Measurements from ENCODE around the gene S100A7A. TPM values are rescaled to one million over a fixed set of nuclear protein-coding genes. Genes with fewer than 3 reads are reported as not detected.

The S100A7A gene
- not detected for total RNA-seq
- not detected for polyA plus RNA-seq

GRCh38 chr1:153415850-153416570 lies at the start of gene S100A7A:
TSS of gene S100A7A (plus strand) at chr1:153416520. CDS start at chr1:153418083, 1,563 bp downstream.
- no peak within 1 kb of the TSS for H3K4me3 Mint-ChIP-seq
- Histone ChIP-seq H3K4me1 (ENCODE audit: control insufficient read depth, insufficient read depth, low read length, poor library complexity, severe bottlenecking) (no peaks in the 10 kb centered on the region), H3K36me3 (ENCODE audit: control insufficient read depth, insufficient read depth, low read length) (no peaks in the 10 kb centered on the region), H3K27me3 (ENCODE audit: control insufficient read depth, insufficient read depth, low read length) (no peaks in the 10 kb centered on the region), H3K9me3 (ENCODE audit: control insufficient read depth in 2 of 2, low read length in 2 of 2) (no peaks in the 10 kb centered on the region), H3K4me3 (ENCODE audit: low read depth, low read length) (no peak within 1 kb of the TSS), H3K27ac (ENCODE audit: insufficient read depth, low read length, poor library complexity, severe bottlenecking) (no peak within 1 kb of the TSS)
- no peak for ATAC-seq (ENCODE audit: low read depth in 2 of 2)
- H3K4me1 Mint-ChIP-seq = no peaks in the 10 kb centered on the region
- H3K27me3 Mint-ChIP-seq = peaks cover 16% of the 10 kb centered on the region
- no peak within 1 kb of the TSS for H3K27ac Mint-ChIP-seq
- DNase-seq = no peak
- no peaks in the 10 kb centered on the region for H3K36me3 Mint-ChIP-seq
- H3K9me3 Mint-ChIP-seq = peaks cover 0 to 5% (median 2%) of the 10 kb centered on the region in 7 donors

GRCh38 chr1:153367090-153367489 lies 49.2 kb upstream of the S100A7A start:
- H3K9me3 Mint-ChIP-seq = no peaks in the 10 kb centered on the region
- Histone ChIP-seq H3K36me3 (ENCODE audit: control insufficient read depth, insufficient read depth, low read length) (no peaks in the 10 kb centered on the region), H3K27ac (ENCODE audit: insufficient read depth, low read length, poor library complexity, severe bottlenecking) (no peak overlapping the region), H3K27me3 (ENCODE audit: control insufficient read depth, insufficient read depth, low read length) (peaks cover 8% of the 10 kb centered on the region), H3K9me3 (ENCODE audit: control insufficient read depth in 2 of 2, low read length in 2 of 2) (no peaks in the 10 kb centered on the region), H3K4me3 (ENCODE audit: low read depth, low read length) (no peak overlapping the region), H3K4me1 (ENCODE audit: control insufficient read depth, insufficient read depth, low read length, poor library complexity, severe bottlenecking) (no peaks in the 10 kb centered on the region)
- peaks cover 12% of the 10 kb centered on the region for H3K27me3 Mint-ChIP-seq
- ATAC-seq (ENCODE audit: low read depth in 2 of 2) = no peak
- H3K36me3 Mint-ChIP-seq = no peaks in the 10 kb centered on the region
- no peak overlapping the region for H3K27ac Mint-ChIP-seq
- H3K4me3 Mint-ChIP-seq = no peak overlapping the region
- DNase-seq = no peak
- H3K4me1 Mint-ChIP-seq = no peaks in the 10 kb centered on the region

GRCh38 chr1:153368495-153368894 lies 47.8 kb upstream of the S100A7A start:
- Mint-ChIP-seq H3K36me3 (no peaks in the 10 kb centered on the region), H3K27me3 (peaks cover 22% of the 10 kb centered on the region), H3K4me3 (no peak overlapping the region), H3K4me1 (no peaks in the 10 kb centered on the region), H3K9me3 (peaks cover 0 to 3% (median 0%) of the 10 kb centered on the region in 7 donors), H3K27ac (no peak overlapping the region)
- H3K4me3 ChIP-seq (ENCODE audit: low read depth, low read length) = no peak overlapping the region
- no peaks in the 10 kb centered on the region for H3K4me1 ChIP-seq (ENCODE audit: control insufficient read depth, insufficient read depth, low read length, poor library complexity, severe bottlenecking)
- peaks cover 10% of the 10 kb centered on the region for H3K27me3 ChIP-seq (ENCODE audit: control insufficient read depth, insufficient read depth, low read length)
- no peaks in the 10 kb centered on the region for H3K36me3 ChIP-seq (ENCODE audit: control insufficient read depth, insufficient read depth, low read length)
- no peaks in the 10 kb centered on the region for H3K9me3 ChIP-seq (ENCODE audit: control insufficient read depth in 2 of 2, low read length in 2 of 2)
- DNase-seq (no peak), ATAC-seq (ENCODE audit: low read depth in 2 of 2) (no peak)
- no peak overlapping the region for H3K27ac ChIP-seq (ENCODE audit: insufficient read depth, low read length, poor library complexity, severe bottlenecking)

GRCh38 chr1:153370146-153370545 lies 46.2 kb upstream of the S100A7A start:
- ATAC-seq (ENCODE audit: low read depth in 2 of 2) = no peak
- Histone ChIP-seq H3K27ac (ENCODE audit: insufficient read depth, low read length, poor library complexity, severe bottlenecking) (no peak overlapping the region), H3K4me3 (ENCODE audit: low read depth, low read length) (no peak overlapping the region), H3K4me1 (ENCODE audit: control insufficient read depth, insufficient read depth, low read length, poor library complexity, severe bottlenecking) (no peaks in the 10 kb centered on the region), H3K36me3 (ENCODE audit: control insufficient read depth, insufficient read depth, low read length) (no peaks in the 10 kb centered on the region), H3K9me3 (ENCODE audit: control insufficient read depth in 2 of 2, low read length in 2 of 2) (no peaks in the 10 kb centered on the region), H3K27me3 (ENCODE audit: control insufficient read depth, insufficient read depth, low read length) (peaks cover 10% of the 10 kb centered on the region)
- Mint-ChIP-seq H3K4me3 (no peak overlapping the region), H3K4me1 (no peaks in the 10 kb centered on the region), H3K27me3 (peaks cover 22% of the 10 kb centered on the region), H3K27ac (no peak overlapping the region), H3K36me3 (no peaks in the 10 kb centered on the region), H3K9me3 (peaks cover 0 to 3% (median 0%) of the 10 kb centered on the region in 7 donors)
- no peak for DNase-seq

GRCh38 chr1:153371231-153371630 lies 45.1 kb upstream of the S100A7A start:
- Histone ChIP-seq H3K36me3 (ENCODE audit: control insufficient read depth, insufficient read depth, low read length) (no peaks in the 10 kb centered on the region), H3K4me3 (ENCODE audit: low read depth, low read length) (no peak overlapping the region), H3K9me3 (ENCODE audit: control insufficient read depth in 2 of 2, low read length in 2 of 2) (no peaks in the 10 kb centered on the region), H3K27ac (ENCODE audit: insufficient read depth, low read length, poor library complexity, severe bottlenecking) (no peak overlapping the region), H3K27me3 (ENCODE audit: control insufficient read depth, insufficient read depth, low read length) (peaks cover 10% of the 10 kb centered on the region), H3K4me1 (ENCODE audit: control insufficient read depth, insufficient read depth, low read length, poor library complexity, severe bottlenecking) (no peaks in the 10 kb centered on the region)
- Mint-ChIP-seq H3K4me3 (no peak overlapping the region), H3K36me3 (no peaks in the 10 kb centered on the region), H3K9me3 (peaks cover 0 to 3% (median 0%) of the 10 kb centered on the region in 7 donors), H3K27me3 (peaks cover 19% of the 10 kb centered on the region), H3K4me1 (no peaks in the 10 kb centered on the region), H3K27ac (no peak overlapping the region)
- no peak for ATAC-seq (ENCODE audit: low read depth in 2 of 2)
- DNase-seq = no peak

GRCh38 chr1:153372571-153372970 lies 43.7 kb upstream of the S100A7A start:
- no peak overlapping the region for H3K27ac Mint-ChIP-seq
- no peak overlapping the region for H3K4me3 Mint-ChIP-seq
- H3K9me3 Mint-ChIP-seq = peaks cover 0 to 3% (median 0%) of the 10 kb centered on the region in 7 donors
- no peaks in the 10 kb centered on the region for H3K36me3 Mint-ChIP-seq
- ATAC-seq (ENCODE audit: low read depth in 2 of 2) (no peak), DNase-seq (no peak)
- no peaks in the 10 kb centered on the region for H3K9me3 ChIP-seq (ENCODE audit: control insufficient read depth in 2 of 2, low read length in 2 of 2)
- H3K27ac ChIP-seq (ENCODE audit: insufficient read depth, low read length, poor library complexity, severe bottlenecking) = no peak overlapping the region
- H3K4me1 Mint-ChIP-seq = no peaks in the 10 kb centered on the region
- peaks cover 13% of the 10 kb centered on the region for H3K27me3 ChIP-seq (ENCODE audit: control insufficient read depth, insufficient read depth, low read length)
- H3K27me3 Mint-ChIP-seq = peaks cover 26% of the 10 kb centered on the region
- H3K36me3 ChIP-seq (ENCODE audit: control insufficient read depth, insufficient read depth, low read length) = no peaks in the 10 kb centered on the region
- H3K4me1 ChIP-seq (ENCODE audit: control insufficient read depth, insufficient read depth, low read length, poor library complexity, severe bottlenecking) = no peaks in the 10 kb centered on the region
- no peak overlapping the region for H3K4me3 ChIP-seq (ENCODE audit: low read depth, low read length)

GRCh38 chr1:153374071-153374470 lies 42.2 kb upstream of the S100A7A start:
- Histone ChIP-seq H3K4me3 (ENCODE audit: low read depth, low read length) (no peak overlapping the region), H3K27ac (ENCODE audit: insufficient read depth, low read length, poor library complexity, severe bottlenecking) (no peak overlapping the region), H3K36me3 (ENCODE audit: control insufficient read depth, insufficient read depth, low read length) (no peaks in the 10 kb centered on the region), H3K4me1 (ENCODE audit: control insufficient read depth, insufficient read depth, low read length, poor library complexity, severe bottlenecking) (no peaks in the 10 kb centered on the region), H3K9me3 (ENCODE audit: control insufficient read depth in 2 of 2, low read length in 2 of 2) (no peaks in the 10 kb centered on the region), H3K27me3 (ENCODE audit: control insufficient read depth, insufficient read depth, low read length) (peaks cover 13% of the 10 kb centered on the region)
- Mint-ChIP-seq H3K27ac (no peak overlapping the region), H3K36me3 (no peaks in the 10 kb centered on the region), H3K4me3 (no peak overlapping the region), H3K4me1 (no peaks in the 10 kb centered on the region), H3K27me3 (peaks cover 33% of the 10 kb centered on the region), H3K9me3 (peaks cover 0 to 6% (median 0%) of the 10 kb centered on the region in 7 donors)
- DNase-seq (no peak), ATAC-seq (ENCODE audit: low read depth in 2 of 2) (no peak)

GRCh38 chr1:153375511-153375910 lies 40.8 kb upstream of the S100A7A start, which contains the start of gene S100A12:
TSS of gene S100A12 (minus strand) at chr1:153375621. CDS start at chr1:153374592, 1,029 bp downstream.
- no peaks in the 10 kb centered on the region for H3K4me1 Mint-ChIP-seq
- H3K27ac ChIP-seq (ENCODE audit: insufficient read depth, low read length, poor library complexity, severe bottlenecking) = no peak within 1 kb of the TSS
- no peaks in the 10 kb centered on the region for H3K36me3 Mint-ChIP-seq
- H3K27me3 Mint-ChIP-seq = peaks cover 37% of the 10 kb centered on the region
- no peak within 1 kb of the TSS for H3K4me3 ChIP-seq (ENCODE audit: low read depth, low read length)
- H3K9me3 Mint-ChIP-seq = peaks cover 0 to 6% (median 0%) of the 10 kb centered on the region in 7 donors
- no peak within 1 kb of the TSS for H3K27ac Mint-ChIP-seq
- no peaks in the 10 kb centered on the region for H3K4me1 ChIP-seq (ENCODE audit: control insufficient read depth, insufficient read depth, low read length, poor library complexity, severe bottlenecking)
- no peak within 1 kb of the TSS for H3K4me3 Mint-ChIP-seq
- DNase-seq (no peak), ATAC-seq (ENCODE audit: low read depth in 2 of 2) (no peak)
- no peaks in the 10 kb centered on the region for H3K9me3 ChIP-seq (ENCODE audit: control insufficient read depth in 2 of 2, low read length in 2 of 2)
- H3K36me3 ChIP-seq (ENCODE audit: control insufficient read depth, insufficient read depth, low read length) = no peaks in the 10 kb centered on the region
- peaks cover 10% of the 10 kb centered on the region for H3K27me3 ChIP-seq (ENCODE audit: control insufficient read depth, insufficient read depth, low read length)
